Measurements from ENCODE around the gene BRAF.

DNA sequence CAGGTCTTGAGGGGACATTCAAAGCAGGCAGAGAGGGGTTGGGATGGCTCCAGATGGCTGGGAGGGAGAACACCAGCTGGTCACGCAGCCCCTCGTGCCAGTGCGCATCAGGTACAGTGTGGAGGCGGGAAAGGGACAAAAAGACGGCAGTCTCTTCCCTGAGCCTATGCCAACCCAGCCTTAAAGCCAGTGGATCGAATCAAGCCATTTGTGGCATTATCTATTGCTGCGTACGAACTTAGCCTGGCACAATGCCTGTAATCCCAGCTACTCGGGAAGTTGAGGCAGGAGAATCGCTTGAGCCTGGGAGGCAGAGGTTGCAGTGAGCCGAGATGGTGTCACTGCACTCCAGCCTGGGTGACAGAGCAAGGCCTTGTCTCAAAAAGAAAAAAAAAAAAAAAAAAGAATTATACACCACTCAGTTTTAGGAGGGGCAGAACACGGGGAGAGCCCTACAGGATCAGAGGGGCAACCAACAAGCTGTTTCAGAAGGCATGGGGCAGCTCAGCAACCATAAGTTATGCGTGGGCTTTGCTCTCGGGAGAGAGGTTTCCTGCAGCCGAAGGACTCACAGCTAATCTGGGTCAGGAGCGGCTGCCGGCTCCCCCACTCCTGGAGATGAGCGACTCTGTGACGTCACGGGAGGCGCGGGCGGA lies 228.6 kb downstream of the BRAF start:
- TF ChIP-seq, protein P1, sequence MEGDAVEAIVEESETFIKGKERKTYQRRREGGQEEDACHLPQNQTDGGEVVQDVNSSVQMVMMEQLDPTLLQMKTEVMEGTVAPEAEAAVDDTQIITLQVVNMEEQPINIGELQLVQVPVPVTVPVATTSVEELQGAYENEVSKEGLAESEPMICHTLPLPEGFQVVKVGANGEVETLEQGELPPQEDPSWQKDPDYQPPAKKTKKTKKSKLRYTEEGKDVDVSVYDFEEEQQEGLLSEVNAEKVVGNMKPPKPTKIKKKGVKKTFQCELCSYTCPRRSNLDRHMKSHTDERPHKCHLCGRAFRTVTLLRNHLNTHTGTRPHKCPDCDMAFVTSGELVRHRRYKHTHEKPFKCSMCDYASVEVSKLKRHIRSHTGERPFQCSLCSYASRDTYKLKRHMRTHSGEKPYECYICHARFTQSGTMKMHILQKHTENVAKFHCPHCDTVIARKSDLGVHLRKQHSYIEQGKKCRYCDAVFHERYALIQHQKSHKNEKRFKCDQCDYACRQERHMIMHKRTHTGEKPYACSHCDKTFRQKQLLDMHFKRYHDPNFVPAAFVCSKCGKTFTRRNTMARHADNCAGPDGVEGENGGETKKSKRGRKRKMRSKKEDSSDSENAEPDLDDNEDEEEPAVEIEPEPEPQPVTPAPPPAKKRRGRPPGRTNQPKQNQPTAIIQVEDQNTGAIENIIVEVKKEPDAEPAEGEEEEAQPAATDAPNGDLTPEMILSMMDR (IDR thresholded peaks at IDR 0.05) = no peak
- no peak for TF ChIP-seq EZH2phosphoT487 (IDR thresholded peaks at IDR 0.05)
